ENCODE results near the gene LRBA.
A peak's percentile ranks its signal among the peaks of the same experiment; 100 is the strongest.
"Not testable (repeated sequence)": the region's sequence is repeated elsewhere in the genome, so short reads cannot be mapped to it uniquely, and the experiment has no call there.

The LRBA gene

GRCh38 chr4:151014521-151015458, at the start of gene LRBA:
Gene LRBA, minus strand, starts transcription at chr4:151015284. Its CDS starts 642 bp downstream, at chr4:151014642.
- DNase-seq (ENCODE audit: low read depth in 2 of 2, low spot score in 1 of 2), result peak; percentile 64 to 65

- DNase-seq (ENCODE audit: low read depth in 2 of 2, low spot score in 1 of 2), result not testable (repeated sequence)
Measured at GRCh38 chr4:151063143-151063542, 48.1 kb upstream of the LRBA start.

- no peak for DNase-seq (ENCODE audit: low read depth in 2 of 2, low spot score in 1 of 2)
Measured at GRCh38 chr4:151055539-151055938, 40.5 kb upstream of the LRBA start.

- no peak for DNase-seq (ENCODE audit: low read depth in 2 of 2, low spot score in 1 of 2)
Measured at GRCh38 chr4:151052785-151053184, 37.7 kb upstream of the LRBA start.

- no peak for DNase-seq (ENCODE audit: low read depth in 2 of 2, low spot score in 1 of 2)
Measured at GRCh38 chr4:151049430-151049884, 34.4 kb upstream of the LRBA start.

- DNase-seq (ENCODE audit: low read depth in 2 of 2, low spot score in 1 of 2), result no peak
Measured at GRCh38 chr4:151048913-151049312, 33.8 kb upstream of the LRBA start.

- DNase-seq (ENCODE audit: low read depth in 2 of 2, low spot score in 1 of 2), result no peak
Measured at GRCh38 chr4:151046609-151047008, 31.5 kb upstream of the LRBA start.

- DNase-seq (ENCODE audit: low read depth in 2 of 2, low spot score in 1 of 2), result no peak
Measured at GRCh38 chr4:151045907-151046306, 30.8 kb upstream of the LRBA start.

GRCh38 chr4:151043803-151044515, 28.9 kb upstream of the LRBA start:
- no peak for DNase-seq (ENCODE audit: low read depth in 2 of 2, low spot score in 1 of 2)

- DNase-seq (ENCODE audit: low read depth in 2 of 2, low spot score in 1 of 2), result no peak
Measured at GRCh38 chr4:151039733-151040132, 24.6 kb upstream of the LRBA start.

- no peak for DNase-seq (ENCODE audit: low read depth in 2 of 2, low spot score in 1 of 2)
Measured at GRCh38 chr4:151038452-151039157, 23.5 kb upstream of the LRBA start.

- DNase-seq (ENCODE audit: low read depth in 2 of 2, low spot score in 1 of 2), result no peak
Measured at GRCh38 chr4:151035911-151036310, 20.8 kb upstream of the LRBA start.

- no peak for DNase-seq (ENCODE audit: low read depth in 2 of 2, low spot score in 1 of 2)
Measured at GRCh38 chr4:151035328-151035727, 20.2 kb upstream of the LRBA start.

- DNase-seq (ENCODE audit: low read depth in 2 of 2, low spot score in 1 of 2), result no peak
Measured at GRCh38 chr4:151034829-151035228, 19.7 kb upstream of the LRBA start.

GRCh38 chr4:151031831-151032605, 16.9 kb upstream of the LRBA start:
- DNase-seq (ENCODE audit: low read depth in 2 of 2, low spot score in 1 of 2), result no peak

GRCh38 chr4:151029537-151029936, 14.5 kb upstream of the LRBA start:
- DNase-seq (ENCODE audit: low read depth in 2 of 2, low spot score in 1 of 2), result no peak

GRCh38 chr4:151029006-151029405, 13.9 kb upstream of the LRBA start:
- DNase-seq (ENCODE audit: low read depth in 2 of 2, low spot score in 1 of 2), result not testable (repeated sequence)

- DNase-seq (ENCODE audit: low read depth in 2 of 2, low spot score in 1 of 2), result no peak
Measured at GRCh38 chr4:151025759-151026158, 10.7 kb upstream of the LRBA start.

- no peak for DNase-seq (ENCODE audit: low read depth in 2 of 2, low spot score in 1 of 2)
Measured at GRCh38 chr4:151022586-151022985, 7.5 kb upstream of the LRBA start.

- DNase-seq (ENCODE audit: low read depth in 2 of 2, low spot score in 1 of 2), result no peak
Measured at GRCh38 chr4:151021637-151022334, 6.7 kb upstream of the LRBA start.
